Fibroblast of skin of back (primary cell): ENCODE measurements around the gene TMEM169.
"Not testable (repeated sequence)": the region's sequence is repeated elsewhere in the genome, so short reads cannot be mapped to it uniquely, and the experiment has no call there.

Experiments used
- DNase-seq: peaks from one replicate; pipeline ENCODE4 v3.0.0-alpha.2; 2013

Gene TMEM169

GRCh38 chr2:216072473-216072872 lies 9.2 kb upstream of the TMEM169 start:
- DNase-seq = no peak

- no peak for DNase-seq
Measured at GRCh38 chr2:216073773-216074172, 7.9 kb upstream of the TMEM169 start.

DNA sequence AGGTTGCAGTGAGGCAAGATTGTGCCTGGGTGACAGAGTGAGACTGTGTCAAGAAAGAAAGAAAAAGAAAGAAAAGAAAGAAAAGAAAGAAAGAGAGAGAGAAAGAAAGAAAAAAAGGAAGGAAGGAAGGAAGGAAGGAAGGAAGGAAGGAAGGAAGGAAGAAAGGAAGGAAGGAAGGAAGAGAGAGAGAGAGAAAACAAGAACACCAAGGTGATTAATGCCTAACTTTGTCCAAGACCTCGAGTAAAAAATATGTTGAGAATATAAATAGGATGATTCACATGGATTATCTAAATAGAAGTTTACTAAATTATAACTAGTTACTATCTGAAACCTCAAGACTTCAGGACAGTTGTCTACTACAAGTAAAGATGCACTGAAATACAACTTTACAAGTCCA lies 7.3 kb upstream of the TMEM169 start:
- DNase-seq = no peak

GRCh38 chr2:216074794-216075193 lies 6.9 kb upstream of the TMEM169 start:
- no peak for DNase-seq

DNA sequence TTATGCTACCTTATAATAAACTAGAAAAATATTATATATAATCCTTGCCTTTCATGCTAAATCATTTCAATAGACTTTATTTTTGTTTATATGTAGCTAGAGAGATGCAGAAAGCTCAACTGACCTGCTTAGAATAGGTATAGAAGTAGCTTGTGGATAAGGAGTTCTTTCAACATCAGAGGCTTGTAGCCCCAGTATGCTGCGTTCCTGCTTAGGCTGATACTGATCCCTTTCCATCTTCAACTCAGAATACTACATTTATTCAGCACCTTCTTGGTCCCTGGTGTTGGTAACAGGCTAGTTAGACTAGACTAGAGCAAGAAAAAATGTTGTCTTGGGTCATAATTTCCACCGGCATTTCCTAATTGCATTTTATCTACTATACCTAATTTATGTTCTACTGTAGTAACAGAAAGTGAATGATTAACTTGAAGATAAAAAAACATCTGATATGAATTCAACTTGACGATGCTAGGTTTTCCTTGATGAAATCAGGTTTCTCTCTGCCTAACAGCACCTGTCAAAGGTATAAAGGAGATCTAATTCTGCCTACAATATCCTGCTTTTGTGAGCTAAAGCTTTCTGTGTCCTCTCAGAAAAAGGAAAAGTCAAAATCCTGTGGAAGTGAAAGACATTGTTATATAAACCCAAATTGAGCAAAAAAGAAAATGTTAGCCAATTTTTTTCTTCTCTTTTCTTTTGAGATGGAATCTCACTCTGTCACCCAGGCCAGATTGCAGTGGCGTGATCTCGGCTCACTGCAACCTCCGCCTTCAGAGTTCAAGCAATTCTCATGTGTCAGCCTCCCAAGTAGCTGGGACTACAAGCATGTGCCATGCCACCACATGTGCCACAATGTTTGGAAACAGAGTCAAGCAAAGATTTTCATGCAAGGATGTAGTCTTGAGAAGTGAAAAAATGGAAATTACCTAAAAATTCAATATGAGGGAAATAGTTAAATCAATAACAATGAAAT lies 5.9 kb upstream of the TMEM169 start:
- no peak for DNase-seq

- no peak for DNase-seq
Measured at GRCh38 chr2:216078776-216079175, 2.9 kb upstream of the TMEM169 start.

- DNase-seq = not testable (repeated sequence)
Measured at GRCh38 chr2:216080048-216080447, 1.7 kb upstream of the TMEM169 start.

GRCh38 chr2:216081012-216081411 lies 707 bp upstream of the TMEM169 start:
- DNase-seq = no peak

DNA sequence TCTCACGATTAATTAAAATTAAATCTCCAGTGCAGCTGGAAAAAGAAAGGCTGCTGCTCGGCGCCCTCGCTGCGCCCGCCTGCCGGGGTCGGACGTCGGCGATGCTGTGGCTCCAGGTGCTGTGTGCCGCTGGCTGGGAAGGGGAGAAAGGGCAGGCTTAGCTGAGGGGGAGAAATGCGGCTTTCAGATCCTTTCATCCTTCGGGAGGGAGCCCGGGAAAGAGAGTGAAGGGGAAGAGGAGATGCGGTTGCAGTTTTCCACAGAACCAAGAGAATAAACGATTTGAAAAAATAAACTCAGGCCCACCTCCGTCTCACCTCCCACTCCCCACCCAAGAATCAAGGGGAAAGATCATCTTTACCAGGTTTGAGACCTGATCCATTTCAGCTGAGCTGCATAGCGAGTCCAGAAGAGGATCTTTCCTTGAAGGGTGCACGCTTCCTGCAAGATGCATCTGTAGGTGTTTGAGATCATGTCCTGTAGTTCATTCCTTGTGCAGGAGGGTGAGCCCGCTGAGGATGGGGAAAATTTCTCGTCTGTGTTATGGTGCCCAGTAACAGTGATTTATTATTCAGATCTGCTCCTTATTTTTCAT lies 495 bp downstream of the TMEM169 start:
- DNase-seq = no peak

DNA sequence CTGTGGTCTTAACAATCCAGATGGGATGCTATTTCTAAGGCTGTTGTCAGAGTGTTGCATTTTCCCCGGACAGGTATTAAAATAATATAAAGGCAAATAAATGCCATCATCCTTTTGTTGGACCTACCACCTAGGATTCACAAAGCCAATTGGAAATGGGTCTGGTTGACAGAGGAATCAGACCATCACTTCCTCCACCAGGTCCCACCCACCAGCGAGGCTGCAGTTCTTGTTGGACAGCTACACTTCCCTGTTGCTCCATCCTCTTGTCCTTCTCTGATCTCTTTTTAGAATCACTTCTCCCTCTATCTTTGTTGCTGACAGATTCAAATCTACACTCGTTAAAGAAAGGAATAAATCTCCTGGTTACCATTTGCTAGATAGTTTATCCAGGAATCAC lies 1.1 kb downstream of the TMEM169 start:
- DNase-seq = no peak

GRCh38 chr2:216083464-216084281 lies 2.0 kb downstream of the TMEM169 start:
- DNase-seq = peak; percentile 63

- DNase-seq = no peak
Measured at GRCh38 chr2:216084547-216084946, 2.8 kb downstream of the TMEM169 start.

- no peak for DNase-seq
Measured at GRCh38 chr2:216086207-216086893, 4.6 kb downstream of the TMEM169 start.

- DNase-seq = peak; percentile 43
Measured at GRCh38 chr2:216090369-216090786, 8.7 kb downstream of the TMEM169 start.

GRCh38 chr2:216092646-216093045 lies 10.9 kb downstream of the TMEM169 start:
- DNase-seq = no peak

- DNase-seq = no peak
Measured at GRCh38 chr2:216094701-216095100, 13.0 kb downstream of the TMEM169 start.

GRCh38 chr2:216098421-216099334 lies 17.0 kb downstream of the TMEM169 start:
- DNase-seq = no peak

DNA sequence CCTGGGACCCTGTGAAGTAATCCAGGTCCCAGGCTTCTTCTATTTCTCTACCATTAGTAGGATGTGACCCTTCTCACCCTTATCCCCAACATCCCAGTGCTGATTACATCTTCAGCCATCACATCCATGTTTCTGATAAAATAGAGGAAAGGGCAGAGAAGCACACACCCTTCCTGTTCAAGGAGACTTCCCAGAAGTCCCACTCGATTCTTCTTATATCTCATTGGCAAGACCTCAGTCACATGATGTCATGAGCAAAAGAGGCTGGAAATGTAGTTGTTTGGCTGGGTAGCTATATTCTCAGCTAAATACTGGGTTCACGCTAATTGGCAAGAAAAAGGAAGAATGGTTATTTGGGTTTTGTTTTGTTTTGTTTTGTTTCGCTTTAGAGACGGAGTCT lies 19.4 kb downstream of the TMEM169 start:
- no peak for DNase-seq

DNA sequence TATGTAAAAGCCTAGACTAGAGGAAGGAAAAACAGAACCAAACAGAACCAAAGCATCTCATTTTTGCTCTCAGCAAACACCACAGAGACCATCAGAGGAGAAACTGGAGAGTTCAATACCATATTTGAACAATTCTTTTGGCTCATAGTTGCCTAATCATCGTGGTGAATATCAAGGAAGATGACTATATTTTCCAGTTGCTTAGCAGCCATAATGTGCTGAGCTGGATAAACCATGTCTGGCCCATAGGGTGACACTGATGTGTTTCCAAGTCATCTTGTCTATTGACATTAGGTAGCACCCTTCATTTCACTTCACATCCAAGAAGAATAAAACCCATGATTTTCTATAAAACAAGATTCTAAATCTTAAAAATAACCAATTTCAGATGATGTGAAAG lies 21.5 kb downstream of the TMEM169 start:
- no peak for DNase-seq

DNA sequence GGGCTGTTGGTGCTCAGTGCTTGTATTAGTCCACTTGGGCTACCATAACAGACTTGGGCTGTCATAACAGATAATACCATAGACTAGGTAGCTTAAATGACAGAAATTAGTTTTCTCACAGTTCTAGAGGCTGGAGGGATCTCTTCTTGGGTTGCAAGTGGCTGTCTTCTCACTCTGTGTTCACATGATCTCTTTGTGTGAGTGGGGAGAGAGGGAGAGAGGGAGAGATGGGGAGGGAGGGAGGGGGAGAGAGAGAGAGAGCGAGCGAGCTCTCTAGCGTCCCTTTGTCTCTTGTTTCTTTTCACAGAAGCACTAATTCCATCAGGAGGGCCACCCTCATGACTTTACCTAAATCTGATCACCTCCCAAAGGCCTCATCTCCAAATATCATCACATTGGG lies 23.0 kb downstream of the TMEM169 start:
- no peak for DNase-seq

DNA sequence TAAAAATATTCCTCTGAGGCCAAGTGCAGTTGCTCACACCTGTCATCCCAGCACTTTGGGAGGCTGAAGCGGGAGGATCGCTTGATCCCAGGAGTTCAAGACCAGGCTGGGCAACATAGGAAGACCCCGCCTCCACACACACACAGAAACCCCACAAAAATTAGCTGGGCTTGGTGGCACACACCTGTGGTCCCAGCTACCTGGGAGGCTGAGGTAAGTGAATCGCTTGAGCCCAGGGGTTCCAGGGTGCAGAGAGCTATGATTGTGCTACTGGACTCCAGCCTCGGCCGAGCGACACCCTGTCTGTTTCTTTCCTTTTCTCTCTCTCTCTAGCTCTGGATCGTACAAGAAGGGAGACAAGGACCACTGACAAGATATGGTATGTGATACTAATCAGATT lies 25.6 kb downstream of the TMEM169 start:
- no peak for DNase-seq
